ENCODE results near the gene RASSF5. TPM values are rescaled to one million over a fixed set of nuclear protein-coding genes. Genes with fewer than 3 reads are reported as not detected.

Gene RASSF5
- total RNA-seq, 2 donors from 2014 or later = 0.20 to 0.26 TPM

- no peak overlapping the region for H3K27ac ChIP-seq (ENCODE audit: low read depth, low read length)
- Mint-ChIP-seq H3K36me3 (ENCODE audit: low read depth) (no peaks in the 10 kb centered on the region), H3K27ac (no peak overlapping the region), H3K27me3 (ENCODE audit: insufficient read depth) (no peaks in the 10 kb centered on the region), H3K4me3 (no peak overlapping the region), H3K4me1 (no peaks in the 10 kb centered on the region), H3K9me3 (no peaks in the 10 kb centered on the region)
- H3K27me3 ChIP-seq (ENCODE audit: control insufficient read depth, insufficient read depth, low read length, poor library complexity, severe bottlenecking) = no peaks in the 10 kb centered on the region
- TF ChIP-seq CTCF (conservative IDR thresholded peaks at IDR 0.05) = no peak
- H3K9ac ChIP-seq (ENCODE audit: extremely low read depth, low read length, poor library complexity, severe bottlenecking) = no peak overlapping the region
- H3K36me3 ChIP-seq (ENCODE audit: control insufficient read depth, insufficient read depth, low read length) = no peaks in the 10 kb centered on the region
- WGBS, 2 experiments (ENCODE audit: insufficient coverage in 1 of 2, insufficient read length in 1 of 2) = 68 to 72% methylated on average over 4 of the region's 4 CpGs
- DNase-seq = no peak
- no peak overlapping the region for H3K4me3 ChIP-seq (ENCODE audit: low read length)
- no peaks in the 10 kb centered on the region for H3K4me1 ChIP-seq (ENCODE audit: control insufficient read depth, insufficient read depth, low read length)
- H3K9me3 ChIP-seq (ENCODE audit: control insufficient read depth, low read length) = no peaks in the 10 kb centered on the region
These were observed 70.3 kb downstream of the RASSF5 start for GRCh38 chr1:206577626-206578025.

GRCh38 chr1:206578068-206578977, 71.0 kb downstream of the RASSF5 start:
- Histone ChIP-seq H3K27ac (ENCODE audit: low read depth, low read length) (no peak overlapping the region), H3K36me3 (ENCODE audit: control insufficient read depth, insufficient read depth, low read length) (no peaks in the 10 kb centered on the region), H3K4me3 (ENCODE audit: low read length) (no peak overlapping the region), H3K4me1 (ENCODE audit: control insufficient read depth, insufficient read depth, low read length) (no peaks in the 10 kb centered on the region), H3K27me3 (ENCODE audit: control insufficient read depth, insufficient read depth, low read length, poor library complexity, severe bottlenecking) (no peaks in the 10 kb centered on the region), H3K9me3 (ENCODE audit: control insufficient read depth, low read length) (no peaks in the 10 kb centered on the region), H3K9ac (ENCODE audit: extremely low read depth, low read length, poor library complexity, severe bottlenecking) (no peak overlapping the region)
- DNase-seq = no peak
- H3K27me3 Mint-ChIP-seq (ENCODE audit: insufficient read depth) = no peaks in the 10 kb centered on the region
- H3K4me3 Mint-ChIP-seq = no peak overlapping the region
- WGBS, 2 experiments (ENCODE audit: insufficient coverage in 1 of 2, insufficient read length in 1 of 2) = 81 to 83% methylated on average over 7 to 10 of the region's 10 CpGs
- H3K27ac Mint-ChIP-seq = no peak overlapping the region
- H3K9me3 Mint-ChIP-seq = no peaks in the 10 kb centered on the region
- no peak for TF ChIP-seq CTCF (conservative IDR thresholded peaks at IDR 0.05)
- peaks cover under 1% of the 10 kb centered on the region for H3K4me1 Mint-ChIP-seq
- H3K36me3 Mint-ChIP-seq (ENCODE audit: low read depth) = no peaks in the 10 kb centered on the region

- no peak for TF ChIP-seq CTCF (conservative IDR thresholded peaks at IDR 0.05)
- Mint-ChIP-seq H3K27ac (no peak overlapping the region), H3K27me3 (ENCODE audit: insufficient read depth) (no peaks in the 10 kb centered on the region), H3K36me3 (ENCODE audit: low read depth) (no peaks in the 10 kb centered on the region), H3K4me3 (no peak overlapping the region), H3K9me3 (no peaks in the 10 kb centered on the region), H3K4me1 (peaks cover 3% of the 10 kb centered on the region)
- Histone ChIP-seq H3K9me3 (ENCODE audit: control insufficient read depth, low read length) (no peaks in the 10 kb centered on the region), H3K27ac (ENCODE audit: low read depth, low read length) (no peak overlapping the region), H3K4me3 (ENCODE audit: low read length) (no peak overlapping the region), H3K4me1 (ENCODE audit: control insufficient read depth, insufficient read depth, low read length) (no peaks in the 10 kb centered on the region), H3K27me3 (ENCODE audit: control insufficient read depth, insufficient read depth, low read length, poor library complexity, severe bottlenecking) (no peaks in the 10 kb centered on the region), H3K9ac (ENCODE audit: extremely low read depth, low read length, poor library complexity, severe bottlenecking) (no peak overlapping the region), H3K36me3 (ENCODE audit: control insufficient read depth, insufficient read depth, low read length) (no peaks in the 10 kb centered on the region)
- DNase-seq = no peak
- WGBS, 2 experiments (ENCODE audit: insufficient coverage in 1 of 2, insufficient read length in 1 of 2) = 89 to 94% methylated on average over 4 of the region's 4 CpGs
These were observed 71.6 kb downstream of the RASSF5 start for GRCh38 chr1:206578978-206579374.
